NK-92 treated with Interleukin-12 subunit alpha and Interleukin-12 subunit beta, amount 100 ng/mL, for 24 hours (cell line): Measurements from ENCODE around the gene LMAN2.
A peak's percentile ranks its signal among the peaks of the same experiment; 100 is the strongest.
"Not testable (repeated sequence)": the region's sequence is repeated elsewhere in the genome, so short reads cannot be mapped to it uniquely, and the experiment has no call there.

ENCODE experiments used
- DNase-seq: peaks from one replicate; lab custom pipeline; 2025; lab: John Stamatoyannopoulos, UW

The LMAN2 gene

GRCh38 chr5:177306674-177307543 is 44.6 kb downstream of the LMAN2 start:
- DNase-seq = no peak

- not testable (repeated sequence) for DNase-seq
Observed at GRCh38 chr5:177306103-177306640, 45.3 kb downstream of the LMAN2 start.

- DNase-seq = no peak
Observed at GRCh38 chr5:177304392-177305119, 46.9 kb downstream of the LMAN2 start.

- DNase-seq = no peak
Observed at GRCh38 chr5:177303925-177304391, 47.5 kb downstream of the LMAN2 start.

GRCh38 chr5:177303121-177303924 is 48.1 kb downstream of the LMAN2 start, which contains the start of the genes PRELID1 and RAB24:
Gene PRELID1, plus strand, starts transcription at chr5:177303799. Its CDS starts 187 bp downstream, at chr5:177303986.
Gene RAB24, minus strand, starts transcription at chr5:177303719. Its CDS starts 431 bp downstream, at chr5:177303288.
- peak; percentile 84 for DNase-seq

- no peak for DNase-seq
Observed at GRCh38 chr5:177302354-177303110, 48.9 kb downstream of the LMAN2 start.

GRCh38 chr5:177301503-177302165 is 49.8 kb downstream of the LMAN2 start:
- no peak for DNase-seq

- no peak for DNase-seq
Observed at GRCh38 chr5:177300951-177301350, 50.5 kb downstream of the LMAN2 start.

- DNase-seq = peak; percentile 49
Observed at GRCh38 chr5:177300236-177300880, 51.1 kb downstream of the LMAN2 start.

- no peak for DNase-seq
Observed at GRCh38 chr5:177299697-177300096, 51.8 kb downstream of the LMAN2 start.

- no peak for DNase-seq
Observed at GRCh38 chr5:177297922-177298321, 53.5 kb downstream of the LMAN2 start.

- DNase-seq = no peak
Observed at GRCh38 chr5:177296581-177296980, 54.9 kb downstream of the LMAN2 start.

- no peak for DNase-seq
Observed at GRCh38 chr5:177295924-177296323, 55.5 kb downstream of the LMAN2 start.

GRCh38 chr5:177294632-177295031 is 56.8 kb downstream of the LMAN2 start:
- DNase-seq = no peak

- DNase-seq = no peak
Observed at GRCh38 chr5:177293819-177294581, 57.5 kb downstream of the LMAN2 start.

GRCh38 chr5:177291735-177292134 is 59.7 kb downstream of the LMAN2 start:
- no peak for DNase-seq

GRCh38 chr5:177290816-177291596 is 60.5 kb downstream of the LMAN2 start:
- DNase-seq = no peak

- DNase-seq = no peak
Observed at GRCh38 chr5:177288191-177288590, 63.3 kb downstream of the LMAN2 start.
